Upper lobe of right lung (tissue), 1 donor: ENCODE measurements around the gene ZNF205. TPM values are rescaled to one million over a fixed set of nuclear protein-coding genes. Genes with fewer than 3 reads are reported as not detected.

Experiments used
- ATAC-seq: fragments of 200-7000 bp; cut with Tn5 transposase; one replicate; pipeline ENCODE4 v1.9.1; 2020; ENCODE audit warnings: mild to moderate bottlenecking, moderate library complexity
- DNase-seq: peaks from one replicate; pipeline ENCODE4 v3.0.0-alpha.2; 2020
- H3K27ac ChIP-seq: fragments of 200-600 bp; one replicate; pipeline ENCODE4 v1.8.0; 2022
- H3K27me3 ChIP-seq: fragments of 200-600 bp; one replicate; pipeline ENCODE4 v1.8.0; 2022; ENCODE audit warnings: mild to moderate bottlenecking
- H3K36me3 ChIP-seq: fragments of 200-600 bp; one replicate; pipeline ENCODE4 v1.8.0; 2022
- H3K4me1 ChIP-seq: fragments of 200-600 bp; one replicate; pipeline ENCODE4 v1.8.0; 2022
- H3K4me3 ChIP-seq: fragments of 200-600 bp; one replicate; pipeline ENCODE4 v1.8.0; 2022; ENCODE audit warnings: mild to moderate bottlenecking
- H3K9me3 ChIP-seq: fragments of 200-600 bp; one replicate; pipeline ENCODE4 v1.8.0; 2022
- CTCF ChIP-seq: fragments of 200-600 bp; IDR thresholded peaks from one replicate; pipeline ENCODE4 v1.8.0; 2022; ENCODE audit warnings: antibody characterized with exemption
- intact Hi-C: fragments of 100-400 bp; cut with DNase I; formaldehyde crosslinking; loops from one replicate; pipeline ENCODE4 v1.11.0; 2022
- total RNA-seq: library from RNA; stranded (reverse); fragmentation: NEBNext Ultra II Directional; extraction: Animal tissue kit (Norgen Biotek cat#: 25700); gene quantifications from one replicate; pipeline ENCODE4 v1.2.1, GENCODE V29; 2021
- donor health status: DM: no; HTN: yes; CAD: no; lungs with severe emphysema.

The ZNF205 gene
- total RNA-seq, 1 donor from 2014 or later: 11.7 TPM

- Histone ChIP-seq H3K4me3 (peak overlapping the region; percentile 89), H3K36me3 (peaks cover 16% of the 10 kb centered on the region), H3K4me1 (peaks cover 37% of the 10 kb centered on the region), H3K27me3 (no peaks in the 10 kb centered on the region), H3K27ac (peak overlapping the region; percentile 92), H3K9me3 (no peaks in the 10 kb centered on the region)
- intact Hi-C loops: no loop called here
- DNase-seq (no peak), ATAC-seq (no peak)
- TF ChIP-seq CTCF: no peak
Observed at GRCh38 chr16:3133844-3134243, 21.5 kb downstream of the ZNF205 start.

GRCh38 chr16:3134338-3135125, 22.1 kb downstream of the ZNF205 start, which contains the start of gene ZNF213:
Gene ZNF213 (plus strand): TSS chr16:3135029. CDS start chr16:3137281, 2,252 bp downstream.
- DNase-seq: peak; percentile 97
- Histone ChIP-seq H3K36me3 (peaks cover 19% of the 10 kb centered on the region), H3K27me3 (no peaks in the 10 kb centered on the region), H3K4me1 (peaks cover 32% of the 10 kb centered on the region), H3K4me3 (peak within 1 kb of the TSS; percentile 89), H3K27ac (peak within 1 kb of the TSS; percentile 92), H3K9me3 (no peaks in the 10 kb centered on the region)
- ATAC-seq: peak; percentile 97
- TF ChIP-seq CTCF: no peak
- intact Hi-C loops: no loop called here

GRCh38 chr16:3135126-3135715, 22.8 kb downstream of the ZNF205 start:
- no peak for DNase-seq

GRCh38 chr16:3137267-3137666, 24.9 kb downstream of the ZNF205 start:
- DNase-seq: no peak
- no peak overlapping the region for H3K27ac ChIP-seq

More at GRCh38 chr16:3135126-3135715, 22.8 kb downstream of the ZNF205 start:
- no peaks in the 10 kb centered on the region for H3K27me3 ChIP-seq
- peaks cover 19% of the 10 kb centered on the region for H3K36me3 ChIP-seq
- intact Hi-C loops: no loop called here
- H3K9me3 ChIP-seq: no peaks in the 10 kb centered on the region
- H3K27ac ChIP-seq: peak overlapping the region; percentile 92
- no peak for TF ChIP-seq CTCF
- ATAC-seq: no peak
- peaks cover 25% of the 10 kb centered on the region for H3K4me1 ChIP-seq
- peak overlapping the region; percentile 89 for H3K4me3 ChIP-seq

GRCh38 chr16:3138342-3138741, 26.0 kb downstream of the ZNF205 start:
- intact Hi-C loops: no loop called here
- Histone ChIP-seq H3K4me3 (no peak overlapping the region), H3K27me3 (no peaks in the 10 kb centered on the region), H3K4me1 (peaks cover 18% of the 10 kb centered on the region), H3K27ac (no peak overlapping the region), H3K36me3 (peaks cover 27% of the 10 kb centered on the region), H3K9me3 (no peaks in the 10 kb centered on the region)
- DNase-seq (no peak), ATAC-seq (no peak)
- TF ChIP-seq CTCF: no peak

More at GRCh38 chr16:3137267-3137666, 24.9 kb downstream of the ZNF205 start:
- no peak overlapping the region for H3K4me3 ChIP-seq
- no peaks in the 10 kb centered on the region for H3K9me3 ChIP-seq
- peaks cover 19% of the 10 kb centered on the region for H3K36me3 ChIP-seq
- peaks cover 25% of the 10 kb centered on the region for H3K4me1 ChIP-seq
- intact Hi-C loops: no loop called here
- no peaks in the 10 kb centered on the region for H3K27me3 ChIP-seq
- no peak for TF ChIP-seq CTCF
- no peak for ATAC-seq
